ENCODE data around the gene BMPR1B. TPM values are rescaled to one million over a fixed set of nuclear protein-coding genes. Genes with fewer than 3 reads are reported as not detected.

The BMPR1B gene
- total and polyA plus RNA-seq, 2 experiments from 2014 or later = 1.6 to 3.3 TPM

GRCh38 chr4:95027905-95028618 is 270.3 kb downstream of the BMPR1B start:
- Histone ChIP-seq H4K20me1 (ENCODE audit: insufficient read depth, poor library complexity, severe bottlenecking) (no peaks in the 10 kb centered on the region), H3K27ac (no peak overlapping the region), H3K36me3 (replicated peaks; ENCODE audit: insufficient read depth, low read depth) (no peaks in the 10 kb centered on the region), H3K79me2 (no peaks in the 10 kb centered on the region), H3K4me2 (no peak overlapping the region), H3K27me3 (no peaks in the 10 kb centered on the region), H3K4me1 (ENCODE audit: insufficient read depth) (no peaks in the 10 kb centered on the region), H3K9me2 (replicated peaks; ENCODE audit: insufficient read depth) (no peaks in the 10 kb centered on the region), H3K4me3 (no peak overlapping the region), H3K9me3 (ENCODE audit: low read depth) (no peaks in the 10 kb centered on the region), H2AFZ (no peak overlapping the region)
- no peak for TF ChIP-seq CTCF (IDR thresholded peaks at IDR 0.05; ENCODE audit: poor library complexity)
- TF ChIP-seq EZH2phosphoT487 (IDR thresholded peaks at IDR 0.05; ENCODE audit: low read depth, severe bottlenecking, unreplicated experiment) = no peak
- TF ChIP-seq EZH2 (IDR thresholded peaks at IDR 0.05; ENCODE audit: borderline replicate concordance) = no peak
- DNase-seq (ENCODE audit: low spot score) = no peak

GRCh38 chr4:95038791-95039190 is 281.0 kb downstream of the BMPR1B start:
- Histone ChIP-seq H3K4me3 (no peak overlapping the region), H2AFZ (no peak overlapping the region), H3K9me3 (ENCODE audit: low read depth) (no peaks in the 10 kb centered on the region), H3K4me1 (ENCODE audit: insufficient read depth) (no peaks in the 10 kb centered on the region), H3K36me3 (replicated peaks; ENCODE audit: insufficient read depth, low read depth) (no peaks in the 10 kb centered on the region), H3K27me3 (no peaks in the 10 kb centered on the region), H3K9me2 (replicated peaks; ENCODE audit: insufficient read depth) (no peaks in the 10 kb centered on the region), H4K20me1 (ENCODE audit: insufficient read depth, poor library complexity, severe bottlenecking) (no peaks in the 10 kb centered on the region), H3K4me2 (no peak overlapping the region), H3K79me2 (no peaks in the 10 kb centered on the region), H3K27ac (no peak overlapping the region)
- WGBS (ENCODE audit: low lambda C conversion rate, missing lambda C conversion rate) = 95% methylated on average over 4 of the region's 4 CpGs
- TF ChIP-seq CTCF (IDR thresholded peaks at IDR 0.05; ENCODE audit: poor library complexity) = no peak
- TF ChIP-seq EZH2phosphoT487 (IDR thresholded peaks at IDR 0.05; ENCODE audit: low read depth, severe bottlenecking, unreplicated experiment) = no peak
- TF ChIP-seq EZH2 (IDR thresholded peaks at IDR 0.05; ENCODE audit: borderline replicate concordance) = no peak
- no peak for DNase-seq (ENCODE audit: low spot score)

GRCh38 chr4:95044324-95044837 is 286.6 kb downstream of the BMPR1B start:
- TF ChIP-seq EZH2phosphoT487 (IDR thresholded peaks at IDR 0.05; ENCODE audit: low read depth, severe bottlenecking, unreplicated experiment) (no peak), EZH2 (IDR thresholded peaks at IDR 0.05; ENCODE audit: borderline replicate concordance) (no peak), CTCF (IDR thresholded peaks at IDR 0.05; ENCODE audit: poor library complexity) (no peak)
- H3K4me3 ChIP-seq = no peak overlapping the region
- H3K4me2 ChIP-seq = peak overlapping the region; percentile 35

More at GRCh38 chr4:95044324-95044837, 286.6 kb downstream of the BMPR1B start:
- H3K36me3 ChIP-seq (replicated peaks; ENCODE audit: insufficient read depth, low read depth) = no peaks in the 10 kb centered on the region
- H3K9me3 ChIP-seq (ENCODE audit: low read depth) = no peaks in the 10 kb centered on the region
- no peaks in the 10 kb centered on the region for H3K9me2 ChIP-seq (replicated peaks; ENCODE audit: insufficient read depth)
- peak overlapping the region; percentile 13 for H3K27ac ChIP-seq
- H4K20me1 ChIP-seq (ENCODE audit: insufficient read depth, poor library complexity, severe bottlenecking) = no peaks in the 10 kb centered on the region
- WGBS (ENCODE audit: low lambda C conversion rate, missing lambda C conversion rate) = 34% methylated on average over 5 of the region's 5 CpGs
- H3K27me3 ChIP-seq = no peaks in the 10 kb centered on the region
- no peak overlapping the region for H2AFZ ChIP-seq
- DNase-seq (ENCODE audit: low spot score) = no peak
- peaks cover 16% of the 10 kb centered on the region for H3K4me1 ChIP-seq (ENCODE audit: insufficient read depth)
- H3K79me2 ChIP-seq = no peaks in the 10 kb centered on the region

Data from hepatocyte (in vitro differentiated cells).